PC-3 (cell line): ENCODE data around the gene PDCD2. TPM values are rescaled to one million over a fixed set of nuclear protein-coding genes. Genes with fewer than 3 reads are reported as not detected.
"Not testable (repeated sequence)": the region's sequence is repeated elsewhere in the genome, so short reads cannot be mapped to it uniquely, and the experiment has no call there.

ENCODE experiments used
- ATAC-seq: fragments of 200-7000 bp; cut with Tn5 transposase; 2 replicates; pipeline ENCODE4 v1.9.1; 2020; ENCODE audit warnings: mild to moderate bottlenecking, moderate library complexity
- Bru-seq: library from RNA; stranded (reverse); fragments of 400-500 nt; gene quantifications from one replicate; lab custom pipeline; 2021; lab: Mats Ljungman, UMichigan
- BruChase-seq, 2 experiments: library from RNA; stranded (reverse); fragments of 400-500 nt; gene quantifications; one replicate each; lab custom pipeline; 2021; lab: Mats Ljungman, UMichigan
- BruUV-seq: library from RNA; stranded (reverse); fragments of 400-500 nt; replicated peaks from 2 replicates; lab custom pipeline; 2021; lab: Mats Ljungman, UMichigan
- CTCF ChIA-PET: fragments of 300-600 bp; sonication (Branson Sonifier 250); formaldehyde crosslinking; loops from one replicate; lab custom pipeline; 2022; ENCODE audit warnings: antibody characterized with exemption; lab: Charles Lee
- POLR2A ChIA-PET: fragments of 300-600 bp; sonication (Branson Sonifier 250); formaldehyde crosslinking; loops from one replicate; lab custom pipeline; 2022; ENCODE audit warnings: antibody characterized with exemption; ENCODE audit not compliant: unreplicated experiment; lab: Charles Lee
- DNase-seq: peaks from one replicate; pipeline ENCODE4 v3.0.0-alpha.2; 2015
- H2AFZ ChIP-seq: fragments of 300-600 bp; sonication (generic); 2 replicates; pipeline ENCODE4 v1.6.0; 2016; ENCODE audit warnings: antibody characterized with exemption, low read length
- H3F3A ChIP-seq: fragments of 300-600 bp; sonication (generic); one replicate; pipeline ENCODE4 v1.6.0; 2017; ENCODE audit warnings: antibody characterized with exemption, low read length, control low read depth, mild to moderate bottlenecking; ENCODE audit not compliant: unreplicated experiment
- H3K27ac ChIP-seq: fragments of 300-600 bp; sonication (generic); 2 replicates; pipeline ENCODE4 v1.5.1; 2016; ENCODE audit warnings: mild to moderate bottlenecking, low read length
- H3K27me3 ChIP-seq: fragments of 300-600 bp; sonication (generic); 2 replicates; pipeline ENCODE4 v1.6.1; 2016; ENCODE audit warnings: low read length, mixed read lengths
- H3K36me3 ChIP-seq: fragments of 300-600 bp; sonication (generic); 2 replicates; pipeline ENCODE4 v1.6.1; 2016; ENCODE audit warnings: low read depth, mixed run types, low read length, mixed read lengths
- H3K4me1 ChIP-seq: fragments of 300-600 bp; sonication (generic); 2 replicates; pipeline ENCODE4 v1.5.1; 2016; ENCODE audit warnings: low read length; ENCODE audit not compliant: insufficient read depth
- H3K4me2 ChIP-seq: fragments of 300-600 bp; sonication (generic); 2 replicates; pipeline ENCODE4 v1.6.0; 2016; ENCODE audit warnings: low read length
- H3K4me3 ChIP-seq: fragments of 300-600 bp; sonication (generic); 2 replicates; pipeline ENCODE4 v1.5.1; 2016; ENCODE audit warnings: mild to moderate bottlenecking, low read length, mixed read lengths
- H3K79me2 ChIP-seq: fragments of 300-600 bp; sonication (generic); 2 replicates; pipeline ENCODE4 v1.6.1; 2017; ENCODE audit warnings: low read length, mixed read lengths
- H3K9ac ChIP-seq: fragments of 300-600 bp; sonication (generic); 2 replicates; pipeline ENCODE4 v1.6.0; 2016; ENCODE audit warnings: mild to moderate bottlenecking, low read length
- H3K9me2 ChIP-seq: fragments of 300-600 bp; sonication (generic); replicated peaks from 2 replicates; pipeline ENCODE4 v1.6.1; 2016; ENCODE audit warnings: mixed run types, low read length, mixed read lengths
- H3K9me3 ChIP-seq: fragments of 300-600 bp; sonication (generic); 2 replicates; pipeline ENCODE4 v1.6.1; 2016; ENCODE audit warnings: low read length, mixed read lengths
- H4K20me1 ChIP-seq: fragments of 300-600 bp; sonication (generic); 2 replicates; pipeline ENCODE4 v1.6.1; 2016; ENCODE audit warnings: low read length, mixed read lengths
- CTCF ChIP-seq: fragments of 300-600 bp; sonication (generic); conservative IDR thresholded peaks from 2 replicates; pipeline ENCODE4 v1.5.1; 2017; ENCODE audit warnings: antibody characterized with exemption, low read depth, mild to moderate bottlenecking, low read length
- EZH2 ChIP-seq: fragments of 300-600 bp; sonication (generic); IDR thresholded peaks from one replicate; pipeline ENCODE4 v1.6.1; 2017; ENCODE audit warnings: antibody characterized with exemption, mild to moderate bottlenecking, low read length; ENCODE audit not compliant: unreplicated experiment
- EZH2phosphoT487 ChIP-seq: fragments of 300-600 bp; sonication (generic); IDR thresholded peaks from 2 replicates; pipeline ENCODE4 v1.6.1; 2018; ENCODE audit warnings: mild to moderate bottlenecking, antibody characterized with exemption, low read length, borderline replicate concordance
- intact Hi-C: fragments of 100-400 bp; cut with micrococcal nuclease; formaldehyde crosslinking; loops from 2 replicates; pipeline ENCODE4 v1.9.0; 2023
- long read RNA-seq: library from polyadenylated mRNA; unstranded; transcript quantifications from one replicate; pipeline ENCODE4 v2.0.0, GENCODE V29; 2021; ENCODE audit not compliant: unreplicated experiment
- total RNA-seq: library from RNA; depleted of rRNA; stranded (reverse); fragments of >200 nt; gene quantifications from 2 replicates; pipeline ENCODE4 v1.2.3, GENCODE V29; 2014; rRNA removed

The PDCD2 gene
- total RNA-seq (77.2 and 95.4 TPM in 2 replicates), Bru-seq, nascent RNA (percentile 85 among the genes with signal in this experiment), BruChase-seq, experiment 1, labeled RNA remaining after a 6-hour chase (percentile 85 among the genes with signal in this experiment), BruChase-seq, experiment 2, labeled RNA remaining after a 2-hour chase (percentile 81 among the genes with signal in this experiment)
- long read RNA-seq, transcript PDCD2-204 (3 exons, 2,657 nt), result minor isoform, 7 of 79 reads
- long read RNA-seq, transcript PDCD2-208 (6 exons, 3,378 nt), result major isoform, 28 of 79 reads
- long read RNA-seq, transcript PDCD2-215 (4 exons, 1,287 nt), result minor isoform, 9 of 79 reads
- long read RNA-seq, transcript PDCD2-209 (6 exons, 1,082 nt), result minor isoform, 8 of 79 reads
- long read RNA-seq, partial matches to known transcripts, result 10 of 79 reads
- long read RNA-seq, other reads (novel, unspliced or antisense), result 11 of 79 reads

GRCh38 chr6:170584181-170584953 lies at the start of gene PDCD2:
TSS of gene PDCD2 (minus strand) at chr6:170584637. CDS start at chr6:170584581, 56 bp downstream.
- Histone ChIP-seq H3K36me3 (peaks cover 11% of the 10 kb centered on the region), H3K4me1 (peaks cover 4% of the 10 kb centered on the region; the same call in 1 of the 2 replicates), H2AFZ (peak within 1 kb of the TSS; percentile 98), H3K79me2 (peaks cover 18% of the 10 kb centered on the region), H3K9me3 (no peaks in the 10 kb centered on the region), H3F3A (no peaks in the 10 kb centered on the region), H3K4me2 (peak within 1 kb of the TSS; percentile 96), H4K20me1 (no peaks in the 10 kb centered on the region; the same call in 1 of the 2 replicates), H3K9me2 (no peaks in the 10 kb centered on the region), H3K27me3 (no peaks in the 10 kb centered on the region), H3K27ac (peak within 1 kb of the TSS; percentile 42), H3K9ac (peak within 1 kb of the TSS; percentile 95), H3K4me3 (peak within 1 kb of the TSS; percentile 97)
- POLR2A ChIA-PET, result interaction anchor here (0.7 kb wide), 1 partner anchor 377 kb away, joined by 3 read pairs; no protein-coding TSS in a partner anchor
- no peak for TF ChIP-seq EZH2phosphoT487
- TF ChIP-seq EZH2, result no peak
- no peak for TF ChIP-seq CTCF
- peak; percentile 94 for ATAC-seq
- no TSS peak for BruUV-seq
- CTCF ChIA-PET, result no interaction called here
- intact Hi-C loops, result no loop called here
- peak; percentile 88 for DNase-seq

GRCh38 chr6:170616020-170616554 lies 31.6 kb upstream of the PDCD2 start:
- intact Hi-C loops, H3K4me3 ChIP-seq, H3K9me2 ChIP-seq, H3K36me3 ChIP-seq, DNase-seq, H3K79me2 ChIP-seq, H3K27ac ChIP-seq, H2AFZ ChIP-seq, CTCF ChIA-PET, BruUV-seq, H3F3A ChIP-seq, H3K4me2 ChIP-seq, H3K9ac ChIP-seq, H3K27me3 ChIP-seq, H3K9me3 ChIP-seq, ATAC-seq, H3K4me1 ChIP-seq, H4K20me1 ChIP-seq, POLR2A ChIA-PET: not testable (repeated sequence)

GRCh38 chr6:170612256-170612804 lies 27.9 kb upstream of the PDCD2 start:
- DNase-seq, POLR2A ChIA-PET, H3K36me3 ChIP-seq, H3K9me3 ChIP-seq, intact Hi-C loops, H3K4me2 ChIP-seq, H3F3A ChIP-seq, H3K9ac ChIP-seq, H3K79me2 ChIP-seq, H3K4me3 ChIP-seq, ATAC-seq, H3K9me2 ChIP-seq, CTCF ChIA-PET, H3K27ac ChIP-seq, H2AFZ ChIP-seq, H3K27me3 ChIP-seq, H4K20me1 ChIP-seq, BruUV-seq, H3K4me1 ChIP-seq: not testable (repeated sequence)

GRCh38 chr6:170609225-170609624 lies 24.8 kb upstream of the PDCD2 start:
- H3F3A ChIP-seq, H3K36me3 ChIP-seq, H3K4me3 ChIP-seq, H4K20me1 ChIP-seq, H2AFZ ChIP-seq, H3K27ac ChIP-seq, CTCF ChIA-PET, H3K9me2 ChIP-seq, DNase-seq, BruUV-seq, H3K79me2 ChIP-seq, H3K27me3 ChIP-seq, H3K9me3 ChIP-seq, H3K9ac ChIP-seq, POLR2A ChIA-PET, intact Hi-C loops, ATAC-seq, H3K4me2 ChIP-seq, H3K4me1 ChIP-seq: not testable (repeated sequence)
